ENCODE data around the gene FAM174C.

FAM174C gene

GRCh38 chr19:1275976-1276627 is 772 bp downstream of the FAM174C start:
- peaks cover 45 to 48% of the 10 kb centered on the region in 2 donors for H3K36me3 ChIP-seq (ENCODE audit: control insufficient read depth in 2 of 2, insufficient read depth in 2 of 2, low read length in 2 of 2)
- H3K27ac ChIP-seq (ENCODE audit: low read depth in 2 of 2, low read length in 2 of 2): peak overlapping the region; percentile 99 to 100
- no peaks in the 10 kb centered on the region for H3K27me3 ChIP-seq (ENCODE audit: control insufficient read depth in 2 of 2, insufficient read depth in 2 of 2, low read length in 2 of 2)
- peaks cover 46 to 54% of the 10 kb centered on the region in 2 donors for H3K4me1 ChIP-seq (ENCODE audit: control insufficient read depth in 2 of 2, insufficient read depth in 2 of 2, low read length in 2 of 2)
- H3K4me3 ChIP-seq (ENCODE audit: low read length in 2 of 2): peak overlapping the region; percentile 78 to 85
- H3K9ac ChIP-seq (ENCODE audit: low read depth in 1 of 2, low read length in 2 of 2): peak overlapping the region; percentile 88 to 94
- H3K9me3 ChIP-seq (ENCODE audit: control insufficient read depth in 2 of 2, low read length in 2 of 2): no peaks in the 10 kb centered on the region

- H3K9ac ChIP-seq (ENCODE audit: low read depth in 1 of 2, low read length in 2 of 2): peak overlapping the region; percentile 88 to 94
- H3K27ac ChIP-seq (ENCODE audit: low read depth in 2 of 2, low read length in 2 of 2): peak overlapping the region; percentile 99 to 100
- peak overlapping the region; percentile 78 to 85 for H3K4me3 ChIP-seq (ENCODE audit: low read length in 2 of 2)
- H3K4me1 ChIP-seq (ENCODE audit: control insufficient read depth in 2 of 2, insufficient read depth in 2 of 2, low read length in 2 of 2): peaks cover 41 to 49% of the 10 kb centered on the region in 2 donors
- no peaks in the 10 kb centered on the region for H3K27me3 ChIP-seq (ENCODE audit: control insufficient read depth in 2 of 2, insufficient read depth in 2 of 2, low read length in 2 of 2)
- H3K9me3 ChIP-seq (ENCODE audit: control insufficient read depth in 2 of 2, low read length in 2 of 2): no peaks in the 10 kb centered on the region
- peaks cover 40 to 43% of the 10 kb centered on the region in 2 donors for H3K36me3 ChIP-seq (ENCODE audit: control insufficient read depth in 2 of 2, insufficient read depth in 2 of 2, low read length in 2 of 2)
Measured at GRCh38 chr19:1276628-1277022, 1.3 kb downstream of the FAM174C start.

DNA sequence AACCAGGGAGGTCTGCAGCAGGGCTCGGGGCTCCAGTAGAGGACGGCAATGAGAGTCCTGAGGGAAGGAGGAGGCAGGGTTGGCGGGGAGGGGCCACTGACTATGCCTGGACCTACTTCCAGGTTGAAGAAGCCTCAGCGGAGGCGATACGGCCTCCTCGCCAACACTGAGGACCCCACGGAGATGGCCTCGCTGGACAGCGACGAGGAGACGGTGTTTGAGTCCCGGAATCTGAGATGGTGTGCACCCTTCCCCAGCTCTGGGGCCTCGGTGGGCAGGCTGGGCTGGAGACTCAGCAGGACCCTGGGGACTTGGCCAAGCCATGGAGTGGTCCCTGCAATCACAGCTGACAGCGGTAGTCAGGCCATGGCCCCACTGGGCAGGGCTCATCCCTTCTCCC is 1.7 kb downstream of the FAM174C start:
- Histone ChIP-seq H3K27me3 (ENCODE audit: control insufficient read depth in 2 of 2, insufficient read depth in 2 of 2, low read length in 2 of 2) (no peaks in the 10 kb centered on the region), H3K27ac (ENCODE audit: low read depth in 2 of 2, low read length in 2 of 2) (peak overlapping the region; percentile 99 to 100), H3K4me3 (ENCODE audit: low read length in 2 of 2) (peak overlapping the region; percentile 78 to 85), H3K9me3 (ENCODE audit: control insufficient read depth in 2 of 2, low read length in 2 of 2) (no peaks in the 10 kb centered on the region), H3K36me3 (ENCODE audit: control insufficient read depth in 2 of 2, insufficient read depth in 2 of 2, low read length in 2 of 2) (peaks cover 36 to 38% of the 10 kb centered on the region in 2 donors), H3K9ac (ENCODE audit: low read depth in 1 of 2, low read length in 2 of 2) (no peak overlapping the region), H3K4me1 (ENCODE audit: control insufficient read depth in 2 of 2, insufficient read depth in 2 of 2, low read length in 2 of 2) (peaks cover 37 to 45% of the 10 kb centered on the region in 2 donors)

DNA sequence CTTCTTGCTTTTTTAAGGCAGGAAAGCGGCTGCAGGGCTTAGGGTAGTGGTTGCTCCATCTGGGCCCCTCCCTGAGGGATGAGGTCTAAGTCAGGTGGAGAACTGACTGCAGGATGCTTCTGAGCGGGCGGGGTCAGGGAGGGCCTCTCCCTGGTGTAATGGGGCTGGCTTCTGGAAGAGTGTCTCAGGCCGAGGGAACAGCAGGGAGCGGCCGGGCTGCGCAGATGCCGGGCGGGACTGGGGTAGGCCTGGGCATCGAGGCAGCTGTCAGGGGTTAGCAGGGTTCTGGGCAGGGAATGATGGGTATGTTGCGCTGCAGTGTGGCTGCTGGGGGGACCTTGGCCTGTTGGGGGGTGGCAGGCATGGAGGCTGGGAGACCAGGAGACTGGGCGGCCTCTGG is 2.7 kb downstream of the FAM174C start:
- peaks cover 26 to 28% of the 10 kb centered on the region in 2 donors for H3K36me3 ChIP-seq (ENCODE audit: control insufficient read depth in 2 of 2, insufficient read depth in 2 of 2, low read length in 2 of 2)
- no peaks in the 10 kb centered on the region for H3K9me3 ChIP-seq (ENCODE audit: control insufficient read depth in 2 of 2, low read length in 2 of 2)
- H3K4me1 ChIP-seq (ENCODE audit: control insufficient read depth in 2 of 2, insufficient read depth in 2 of 2, low read length in 2 of 2): peaks cover 32 to 42% of the 10 kb centered on the region in 2 donors
- no peak overlapping the region for H3K4me3 ChIP-seq (ENCODE audit: low read length in 2 of 2)
- H3K9ac ChIP-seq (ENCODE audit: low read depth in 1 of 2, low read length in 2 of 2): no peak overlapping the region
- H3K27me3 ChIP-seq (ENCODE audit: control insufficient read depth in 2 of 2, insufficient read depth in 2 of 2, low read length in 2 of 2): no peaks in the 10 kb centered on the region
- no peak overlapping the region for H3K27ac ChIP-seq (ENCODE audit: low read depth in 2 of 2, low read length in 2 of 2)

DNA sequence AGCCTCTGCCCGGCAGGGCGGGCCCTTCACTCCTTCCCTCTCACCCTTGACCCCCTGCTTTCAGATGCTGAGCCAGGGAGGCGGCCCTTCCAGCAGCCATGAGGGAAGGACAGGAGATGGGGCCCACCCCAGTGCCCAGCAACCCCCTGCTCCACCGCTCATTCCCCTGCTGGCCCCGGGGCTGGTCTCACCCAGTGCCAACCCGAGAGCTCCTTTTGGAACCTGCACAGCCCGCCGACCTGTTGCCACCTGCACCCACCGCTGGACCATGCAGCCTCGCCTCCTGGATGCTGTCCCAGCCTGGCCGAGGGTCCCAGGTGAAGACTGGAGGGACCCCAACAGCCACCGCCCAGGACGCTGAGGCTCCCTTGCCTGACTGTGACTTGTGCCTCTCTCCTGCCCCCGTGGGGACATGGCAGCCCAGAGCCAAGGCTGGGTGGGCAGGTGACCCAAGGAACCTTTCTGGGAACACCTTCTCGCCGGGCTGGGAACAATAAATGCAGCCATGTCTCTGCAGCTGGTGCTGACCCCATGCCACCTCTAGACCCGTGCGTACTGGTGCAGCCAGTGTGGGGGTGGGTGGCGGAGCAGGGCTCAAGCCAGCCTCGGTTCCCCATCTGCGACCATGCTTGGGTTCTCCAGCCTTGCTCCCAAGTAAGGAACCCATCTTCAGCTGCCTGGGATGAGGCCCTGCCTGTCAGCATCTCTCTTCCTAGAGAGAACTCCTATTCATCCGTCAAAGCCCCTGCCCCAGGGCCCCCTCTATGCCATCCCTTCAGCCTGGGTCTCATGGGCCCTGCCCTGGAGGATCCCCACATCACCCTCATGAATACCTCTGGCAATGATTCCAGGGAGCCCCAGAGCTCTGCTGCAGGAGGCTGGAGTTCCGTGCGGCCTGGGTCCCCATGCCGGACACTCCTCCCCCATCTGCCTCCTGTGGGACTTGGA is 3.7 kb downstream of the FAM174C start:
- H3K27me3 ChIP-seq (ENCODE audit: control insufficient read depth in 2 of 2, insufficient read depth in 2 of 2, low read length in 2 of 2): peaks cover 0 to 1% of the 10 kb centered on the region in 2 donors
- peaks cover 35 to 47% of the 10 kb centered on the region in 2 donors for H3K4me1 ChIP-seq (ENCODE audit: control insufficient read depth in 2 of 2, insufficient read depth in 2 of 2, low read length in 2 of 2)
- H3K27ac ChIP-seq (ENCODE audit: low read depth in 2 of 2, low read length in 2 of 2): no peak overlapping the region
- no peak overlapping the region for H3K4me3 ChIP-seq (ENCODE audit: low read length in 2 of 2)
- no peak overlapping the region for H3K9ac ChIP-seq (ENCODE audit: low read depth in 1 of 2, low read length in 2 of 2)
- no peaks in the 10 kb centered on the region for H3K9me3 ChIP-seq (ENCODE audit: control insufficient read depth in 2 of 2, low read length in 2 of 2)
- peaks cover 16 to 19% of the 10 kb centered on the region in 2 donors for H3K36me3 ChIP-seq (ENCODE audit: control insufficient read depth in 2 of 2, insufficient read depth in 2 of 2, low read length in 2 of 2)

- Histone ChIP-seq H3K9me3 (ENCODE audit: control insufficient read depth in 2 of 2, low read length in 2 of 2) (no peaks in the 10 kb centered on the region), H3K27ac (ENCODE audit: low read depth in 2 of 2, low read length in 2 of 2) (no peak overlapping the region), H3K36me3 (ENCODE audit: control insufficient read depth in 2 of 2, insufficient read depth in 2 of 2, low read length in 2 of 2) (peaks cover 9 to 10% of the 10 kb centered on the region in 2 donors), H3K4me3 (ENCODE audit: low read length in 2 of 2) (no peak overlapping the region), H3K27me3 (ENCODE audit: control insufficient read depth in 2 of 2, insufficient read depth in 2 of 2, low read length in 2 of 2) (peaks cover 2 to 8% of the 10 kb centered on the region in 2 donors), H3K9ac (ENCODE audit: low read depth in 1 of 2, low read length in 2 of 2) (peak overlapping the region; percentile 14 to 15), H3K4me1 (ENCODE audit: control insufficient read depth in 2 of 2, insufficient read depth in 2 of 2, low read length in 2 of 2) (peaks cover 34 to 48% of the 10 kb centered on the region in 2 donors)
Measured at GRCh38 chr19:1279782-1280341, 4.5 kb downstream of the FAM174C start.

GRCh38 chr19:1280636-1281568 is 5.6 kb downstream of the FAM174C start:
- Histone ChIP-seq H3K36me3 (ENCODE audit: control insufficient read depth in 2 of 2, insufficient read depth in 2 of 2, low read length in 2 of 2) (peaks cover 8 to 10% of the 10 kb centered on the region in 2 donors), H3K27me3 (ENCODE audit: control insufficient read depth in 2 of 2, insufficient read depth in 2 of 2, low read length in 2 of 2) (peaks cover 2 to 8% of the 10 kb centered on the region in 2 donors), H3K9ac (ENCODE audit: low read depth in 1 of 2, low read length in 2 of 2) (no peak overlapping the region), H3K4me1 (ENCODE audit: control insufficient read depth in 2 of 2, insufficient read depth in 2 of 2, low read length in 2 of 2) (peaks cover 37 to 50% of the 10 kb centered on the region in 2 donors), H3K27ac (ENCODE audit: low read depth in 2 of 2, low read length in 2 of 2) (no peak overlapping the region), H3K9me3 (ENCODE audit: control insufficient read depth in 2 of 2, low read length in 2 of 2) (no peaks in the 10 kb centered on the region), H3K4me3 (ENCODE audit: low read length in 2 of 2) (no peak overlapping the region)

DNA sequence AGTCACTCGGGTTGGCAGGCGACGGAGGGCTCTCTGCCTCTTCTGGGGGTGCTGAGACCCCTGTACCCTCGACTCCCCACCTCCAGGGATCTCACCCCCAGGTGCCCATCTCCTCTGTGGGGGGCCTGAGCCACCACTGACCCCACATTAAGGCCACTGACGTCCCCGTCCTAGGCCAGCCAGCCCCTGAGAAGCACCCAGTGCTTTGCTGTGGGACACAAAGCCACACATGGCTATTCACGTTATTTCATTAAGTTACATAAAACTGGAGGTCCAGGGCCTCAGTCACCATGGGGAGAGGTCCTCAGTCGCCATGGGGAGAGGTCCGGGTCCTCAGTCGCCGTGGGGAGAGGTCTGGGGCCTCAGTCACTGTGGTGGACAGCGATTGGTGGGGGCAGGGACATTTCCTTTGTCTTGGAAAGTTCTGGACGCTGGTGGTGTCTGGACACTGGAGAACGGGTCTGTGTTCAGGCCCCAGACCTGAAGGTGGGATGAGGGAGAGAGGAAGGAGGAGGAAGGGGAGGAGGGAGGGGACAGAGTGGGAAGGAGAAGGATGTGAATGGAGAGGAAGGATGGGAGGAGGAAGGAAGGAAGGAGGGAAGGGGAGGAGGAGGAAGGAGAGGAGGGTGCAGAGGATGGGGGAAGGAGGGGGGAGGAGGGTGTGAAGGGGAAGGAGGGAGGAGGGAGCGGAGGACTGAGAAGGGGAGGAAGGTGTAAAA is 6.4 kb downstream of the FAM174C start:
- Histone ChIP-seq H3K4me1 (ENCODE audit: control insufficient read depth in 2 of 2, insufficient read depth in 2 of 2, low read length in 2 of 2) (peaks cover 29 to 46% of the 10 kb centered on the region in 2 donors), H3K36me3 (ENCODE audit: control insufficient read depth in 2 of 2, insufficient read depth in 2 of 2, low read length in 2 of 2) (peaks cover 8 to 10% of the 10 kb centered on the region in 2 donors), H3K9me3 (ENCODE audit: control insufficient read depth in 2 of 2, low read length in 2 of 2) (no peaks in the 10 kb centered on the region), H3K27ac (ENCODE audit: low read depth in 2 of 2, low read length in 2 of 2) (no peak overlapping the region), H3K9ac (ENCODE audit: low read depth in 1 of 2, low read length in 2 of 2) (no peak overlapping the region), H3K4me3 (ENCODE audit: low read length in 2 of 2) (no peak overlapping the region), H3K27me3 (ENCODE audit: control insufficient read depth in 2 of 2, insufficient read depth in 2 of 2, low read length in 2 of 2) (peaks cover 2 to 8% of the 10 kb centered on the region in 2 donors)
